Activated gamma-delta T cell (primary cell): Measurements from ENCODE around the gene HINFP.
"Not testable (repeated sequence)": the region's sequence is repeated elsewhere in the genome, so short reads cannot be mapped to it uniquely, and the experiment has no call there.

Source experiments
- DNase-seq: peaks from one replicate; lab custom pipeline; 2025; lab: John Stamatoyannopoulos, UW

Gene HINFP

DNA sequence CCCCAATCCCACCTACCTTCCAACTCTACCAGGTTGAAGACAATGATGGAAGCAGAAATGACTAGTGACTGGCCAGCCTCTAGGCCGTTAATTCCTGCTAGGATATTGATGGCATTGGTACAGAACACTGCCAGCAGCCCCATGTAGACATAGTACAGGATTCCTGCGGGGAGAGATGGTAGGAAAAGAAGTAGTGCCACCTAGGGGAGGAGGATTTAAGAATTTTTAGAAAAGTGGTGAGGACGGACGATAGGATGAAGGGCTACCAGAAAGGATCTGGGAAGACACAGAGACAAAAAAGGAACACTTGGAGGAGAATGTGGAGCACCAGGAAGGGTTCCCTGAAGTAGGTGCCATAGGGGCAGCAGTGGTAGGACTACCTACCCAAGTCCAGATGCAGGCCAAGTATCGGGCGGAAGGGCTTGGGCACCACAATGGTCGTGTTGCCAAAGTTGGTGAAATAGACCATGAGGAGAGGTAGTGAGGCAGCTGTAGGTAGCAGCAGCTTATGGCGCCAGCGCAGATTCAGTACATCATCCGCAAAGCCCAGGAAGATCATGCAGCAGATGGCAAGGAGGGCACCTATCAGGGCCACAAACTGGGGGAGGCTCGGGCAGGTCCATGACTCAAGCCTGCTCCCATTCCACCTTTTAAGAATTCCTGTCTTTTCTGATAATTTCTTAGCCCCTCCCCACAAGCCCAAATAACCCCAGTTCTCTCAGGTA, 21.0 kb upstream of the HINFP start:
- no peak for DNase-seq

DNA sequence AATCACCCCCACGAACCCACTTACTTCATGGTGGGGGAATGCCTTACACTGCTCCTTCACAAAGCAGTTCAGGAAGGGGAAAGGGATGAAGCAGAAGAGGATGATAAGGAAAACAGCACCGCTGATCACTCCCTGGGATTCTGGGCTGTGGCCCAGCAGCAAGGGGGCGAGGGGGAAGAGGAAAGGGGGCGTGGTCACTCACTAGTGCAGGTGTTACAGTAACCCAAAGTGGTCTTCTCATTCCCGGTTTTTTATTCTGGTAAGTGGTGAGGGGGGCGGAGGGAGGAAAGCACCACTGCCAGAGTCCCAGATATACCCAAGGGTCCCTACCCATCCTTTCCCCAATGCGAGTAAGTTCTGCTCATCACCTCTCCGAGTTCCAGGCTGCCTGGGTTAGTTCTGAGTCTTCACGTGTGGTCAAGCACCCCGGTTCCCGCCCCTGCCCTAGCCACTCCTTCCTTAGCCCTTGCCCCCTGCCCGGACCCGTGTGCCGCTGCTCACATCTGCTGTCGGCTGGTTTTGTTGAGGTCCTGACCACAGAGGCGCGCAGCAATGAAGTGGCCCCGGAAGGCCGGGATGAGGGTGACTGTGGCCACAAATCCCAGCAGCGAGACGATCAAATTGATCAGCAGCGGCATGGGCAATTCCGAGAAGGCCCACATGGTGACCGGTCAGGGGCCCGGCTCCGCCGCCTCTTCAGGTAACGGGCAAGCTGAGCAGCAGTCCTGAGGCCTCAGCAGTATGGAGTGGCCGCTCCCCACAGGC, 20.2 kb upstream of the HINFP start:
- DNase-seq, result no peak

DNA sequence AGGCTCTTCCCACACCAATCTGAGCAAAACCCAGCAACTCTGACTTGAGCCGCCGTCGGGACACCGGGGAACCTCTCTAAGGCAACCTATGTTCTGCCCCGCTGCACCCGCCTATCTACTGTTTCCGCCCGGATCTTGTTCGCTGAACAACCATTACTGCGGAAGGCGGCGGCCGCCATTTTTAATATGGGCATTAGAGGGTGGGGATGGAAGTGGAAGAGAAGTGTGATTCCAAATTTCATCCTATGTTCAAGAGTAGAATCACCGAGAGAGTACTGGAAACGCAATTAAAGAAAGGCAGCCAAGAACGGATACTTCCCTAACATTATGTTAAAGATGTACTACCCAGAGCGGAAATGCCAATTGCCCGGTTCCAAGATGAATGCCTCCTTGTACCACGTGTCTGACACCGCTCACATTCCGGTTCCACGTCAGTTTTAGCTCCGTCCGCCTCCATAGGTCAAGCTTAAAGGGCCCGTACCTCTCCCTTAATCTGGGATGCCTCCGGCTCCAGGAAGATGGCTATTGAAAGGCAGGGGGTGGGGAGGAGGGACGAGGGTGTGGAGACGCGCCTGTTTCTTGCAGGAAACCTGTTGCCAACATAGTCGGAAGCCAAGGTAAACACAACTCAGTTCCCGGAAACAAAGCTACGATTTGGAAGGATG, 19.5 kb upstream of the HINFP start, which contains the start of gene DPAGT1:
TSS of gene DPAGT1 (minus strand) at position 95 of the 665 bp plus-strand sequence. CDS start 198 bp downstream, outside the sequence.
- DNase-seq, result no peak

DNA sequence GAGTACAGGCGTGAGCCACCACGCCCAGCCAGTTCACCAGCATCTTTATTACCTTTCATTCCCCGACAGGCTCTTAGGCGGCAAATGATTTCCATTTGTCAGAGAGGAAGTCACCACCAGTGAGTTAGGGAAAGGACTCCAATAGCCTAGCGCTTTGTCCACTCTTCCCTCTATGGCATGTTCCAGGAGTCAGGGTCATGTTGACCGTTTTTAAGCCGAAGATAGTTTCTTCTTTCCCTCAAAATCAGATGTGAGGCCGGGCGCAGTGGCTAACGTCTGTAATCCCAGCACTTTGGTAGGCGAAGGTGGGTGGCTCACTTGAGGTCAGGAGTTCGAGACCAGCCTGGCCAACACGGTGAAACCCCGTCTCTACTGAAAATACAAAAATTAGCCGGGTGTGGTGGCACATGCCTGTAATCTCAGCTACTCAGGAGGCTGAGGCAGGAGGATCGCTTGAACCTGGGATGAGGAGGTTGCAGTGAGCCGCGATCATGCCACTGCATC, 18.2 kb upstream of the HINFP start:
- DNase-seq, result not testable (repeated sequence)

DNA sequence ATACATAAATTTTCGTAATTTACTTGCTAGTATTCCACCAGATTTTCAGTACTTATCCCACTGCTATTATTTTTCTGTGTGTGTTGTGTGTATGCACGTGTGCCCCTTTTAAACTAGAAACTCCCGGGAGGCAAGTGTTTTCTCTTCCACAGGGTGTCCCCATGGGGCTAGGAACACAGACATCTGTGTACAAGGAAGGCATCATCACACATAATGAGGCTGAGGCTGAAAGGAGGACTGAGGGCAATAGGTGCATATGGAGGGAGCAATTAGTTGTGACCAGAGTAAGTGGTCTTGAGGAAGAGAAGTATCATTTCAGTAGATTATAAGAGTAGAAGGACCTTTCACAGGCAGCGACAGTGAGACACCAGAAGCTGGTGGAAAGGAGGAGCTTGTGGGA, 17.6 kb upstream of the HINFP start:
- DNase-seq, result no peak

DNA sequence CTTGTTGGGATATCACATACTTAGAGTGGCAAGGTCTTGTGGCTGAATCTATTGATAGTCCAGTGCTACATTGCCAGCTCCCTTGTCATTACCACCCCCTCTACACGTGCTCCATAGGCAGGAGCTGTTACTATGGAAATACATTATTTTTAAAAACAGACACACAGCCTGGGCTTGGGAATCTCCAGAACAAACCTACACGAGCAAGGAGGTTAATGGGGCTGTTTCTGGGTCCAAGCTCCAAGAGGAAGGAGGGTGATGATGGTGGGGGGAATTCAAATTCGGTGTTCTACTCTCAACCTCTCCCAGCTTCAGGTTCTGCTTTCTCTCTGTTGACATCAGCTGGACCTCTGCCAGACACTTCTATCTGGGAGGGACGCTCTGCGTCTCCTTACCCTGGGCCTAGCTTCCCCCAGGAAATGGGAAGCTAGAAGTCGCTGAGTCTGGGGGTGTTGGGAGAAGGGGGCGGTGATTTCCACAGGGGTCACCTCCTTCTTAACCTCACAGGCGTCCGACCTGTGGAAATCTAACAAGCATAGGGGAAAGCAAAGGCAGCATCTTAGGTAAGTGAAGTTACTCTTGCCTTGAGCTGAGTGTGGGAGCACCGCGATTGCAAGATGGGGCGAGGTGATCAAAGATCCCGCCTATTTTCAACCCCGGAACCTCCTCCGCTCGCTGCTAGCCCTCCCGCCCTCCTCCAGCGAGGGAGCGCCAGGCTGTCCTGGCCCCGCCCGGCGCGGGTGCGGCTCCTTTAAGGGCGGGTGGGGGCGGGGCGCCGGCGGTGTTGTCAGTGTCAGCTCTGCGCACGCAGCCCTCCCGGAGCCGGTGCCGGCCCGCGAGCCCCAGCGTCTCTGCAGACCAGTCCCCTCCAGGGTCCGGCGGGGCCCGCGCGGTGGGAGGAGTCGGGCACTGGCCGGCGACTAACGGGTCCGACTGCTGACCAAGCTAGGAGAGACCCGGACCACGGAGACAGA, 14.5 kb upstream of the HINFP start, which contains the start of gene C2CD2L:
TSS of gene C2CD2L (plus strand) at position 781 of the 974 bp plus-strand sequence. CDS start 398 bp downstream, outside the sequence.
- DNase-seq, result peak; percentile 82

DNA sequence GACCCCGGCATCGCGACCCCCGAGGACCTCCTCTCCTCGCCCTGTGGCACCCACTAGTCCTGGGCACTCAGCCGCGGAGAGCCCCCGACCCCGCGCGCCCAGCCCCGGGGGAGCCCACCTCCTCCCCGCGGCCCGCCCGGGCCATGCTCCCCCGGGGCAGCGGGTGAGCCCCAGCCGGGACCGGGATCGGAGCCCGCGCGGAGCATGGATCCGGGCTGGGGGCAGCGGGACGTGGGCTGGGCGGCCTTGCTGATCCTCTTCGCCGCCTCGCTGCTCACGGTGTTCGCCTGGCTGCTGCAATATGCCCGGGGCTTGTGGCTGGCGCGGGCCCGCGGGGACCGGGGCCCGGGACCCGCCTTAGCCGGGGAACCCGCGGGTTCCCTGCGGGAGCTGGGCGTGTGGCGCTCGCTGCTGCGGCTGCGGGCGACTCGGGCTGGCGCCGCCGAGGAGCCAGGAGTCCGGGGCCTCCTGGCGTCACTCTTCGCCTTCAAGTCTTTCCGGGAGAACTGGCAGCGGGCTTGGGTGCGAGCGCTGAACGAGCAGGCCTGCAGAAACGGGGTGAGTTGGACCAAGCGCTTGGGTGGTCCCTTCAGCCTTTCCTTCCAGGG, 13.7 kb upstream of the HINFP start:
- DNase-seq, result no peak

DNA sequence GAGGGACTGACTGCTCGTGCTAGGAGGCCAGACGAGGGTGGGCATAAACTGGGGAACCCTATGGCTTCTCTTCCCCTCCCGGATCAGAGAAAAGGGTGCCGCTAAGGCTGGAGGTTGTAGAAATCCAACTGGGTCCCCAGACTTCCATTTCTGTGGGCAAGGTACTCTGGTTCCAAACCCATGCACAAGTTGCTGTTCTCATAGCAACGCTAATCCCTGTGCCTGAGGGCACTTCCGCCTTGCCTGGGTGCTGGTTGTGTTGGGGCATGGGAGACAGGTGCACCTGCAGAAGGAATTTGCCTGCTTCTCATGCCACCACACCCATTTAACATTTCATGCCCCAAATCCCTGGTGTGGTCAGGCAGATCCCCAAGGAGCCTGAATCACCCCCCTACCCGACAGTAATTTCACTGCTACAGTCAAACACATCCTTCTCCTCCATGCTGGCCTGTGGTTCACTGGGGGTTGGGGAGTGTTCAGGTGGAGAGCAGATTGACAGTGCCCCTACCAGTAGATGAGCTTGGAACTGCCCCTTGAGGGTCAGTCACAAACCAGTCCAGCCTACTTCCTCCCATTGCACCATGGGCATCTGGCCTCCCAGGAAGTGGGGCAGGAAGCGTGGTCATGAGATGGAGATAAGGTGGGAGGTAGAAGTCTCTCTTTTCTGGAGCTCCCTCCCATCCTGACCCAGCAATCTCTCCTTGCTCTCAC, 13.1 kb upstream of the HINFP start:
- DNase-seq, result no peak

DNA sequence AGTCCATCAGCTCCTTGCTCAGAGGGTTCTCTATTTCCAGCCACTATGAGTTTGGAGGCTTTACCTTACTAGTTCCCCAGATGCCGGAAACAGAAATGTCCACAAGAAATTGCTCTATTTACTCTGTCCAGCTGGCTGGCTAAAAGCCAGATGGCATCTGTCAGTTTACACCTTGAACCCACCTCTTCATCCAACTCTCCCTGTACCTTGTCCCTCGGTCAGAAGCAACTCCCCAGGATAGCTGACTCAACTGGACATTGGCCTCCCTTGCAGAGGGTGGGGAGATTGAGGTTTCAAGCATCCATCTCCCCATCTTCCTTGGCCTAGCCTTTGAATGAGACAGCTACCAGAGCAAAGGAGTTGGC, 12.5 kb upstream of the HINFP start:
- no peak for DNase-seq

DNA sequence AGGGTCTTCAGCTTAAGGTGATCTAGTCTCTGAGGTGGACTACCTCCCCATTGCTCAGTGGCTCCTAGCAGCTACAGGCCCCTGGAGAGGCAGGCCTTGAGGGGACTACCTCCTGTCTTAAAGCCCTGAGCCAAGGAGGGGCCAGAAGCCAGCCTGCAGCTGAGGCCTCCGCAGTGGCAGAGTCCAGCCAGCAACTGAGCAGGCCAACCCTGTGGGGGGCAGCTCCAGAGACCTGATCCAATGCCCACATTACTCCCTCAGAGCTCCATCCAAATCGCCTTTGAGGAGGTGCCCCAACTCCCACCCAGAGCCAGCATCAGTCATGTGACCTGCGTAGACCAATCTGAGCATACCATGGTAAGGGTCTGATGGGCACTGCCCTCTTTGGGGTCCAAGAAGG, 11.5 kb upstream of the HINFP start:
- no peak for DNase-seq

DNA sequence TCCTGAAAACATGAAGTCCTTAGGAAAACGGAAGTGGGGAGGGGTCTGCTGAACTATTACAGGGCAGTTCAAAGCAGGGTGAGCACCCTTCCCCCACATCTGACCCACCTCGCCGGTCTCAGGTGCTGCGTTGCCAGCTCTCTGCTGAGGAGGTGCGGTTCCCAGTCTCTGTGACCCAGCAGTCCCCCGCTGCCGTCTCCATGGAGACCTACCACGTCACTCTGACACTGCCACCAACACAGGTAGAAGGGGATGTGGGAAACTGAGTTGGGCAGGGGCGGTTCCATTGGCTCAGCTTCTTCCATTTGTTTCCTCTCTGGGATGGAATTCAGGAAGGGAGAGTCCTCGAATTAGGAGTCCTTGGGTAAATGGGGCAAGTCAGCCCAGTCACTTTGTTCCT, 10.9 kb upstream of the HINFP start:
- DNase-seq, result no peak

DNA sequence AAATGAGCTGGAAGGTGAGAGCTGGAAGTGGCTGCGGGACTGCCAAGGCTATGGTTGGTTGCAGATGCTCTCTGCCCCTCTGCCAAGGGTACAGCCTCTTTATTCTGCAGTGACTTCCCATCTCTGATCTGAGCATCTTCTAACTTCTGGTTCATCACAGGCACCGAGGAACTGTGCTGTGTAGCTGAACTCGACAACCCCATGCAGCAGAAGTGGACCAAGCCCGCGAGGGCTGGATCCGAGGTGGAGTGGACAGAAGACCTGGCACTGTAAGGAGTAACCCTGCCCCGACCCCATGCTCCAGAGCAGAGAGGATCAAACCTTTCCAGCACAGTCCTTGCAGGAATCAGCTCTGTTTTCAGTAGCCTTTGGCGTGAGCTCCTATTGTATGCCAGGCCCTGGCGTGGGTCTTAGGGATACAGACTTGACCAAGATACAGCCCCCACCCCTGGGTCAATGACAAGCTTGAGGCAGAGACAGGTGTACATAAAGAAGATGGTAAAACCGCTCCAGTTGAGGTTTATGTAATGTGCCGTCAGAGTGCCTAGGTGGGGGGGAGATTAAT, 9.9 kb upstream of the HINFP start:
- DNase-seq, result no peak

DNA sequence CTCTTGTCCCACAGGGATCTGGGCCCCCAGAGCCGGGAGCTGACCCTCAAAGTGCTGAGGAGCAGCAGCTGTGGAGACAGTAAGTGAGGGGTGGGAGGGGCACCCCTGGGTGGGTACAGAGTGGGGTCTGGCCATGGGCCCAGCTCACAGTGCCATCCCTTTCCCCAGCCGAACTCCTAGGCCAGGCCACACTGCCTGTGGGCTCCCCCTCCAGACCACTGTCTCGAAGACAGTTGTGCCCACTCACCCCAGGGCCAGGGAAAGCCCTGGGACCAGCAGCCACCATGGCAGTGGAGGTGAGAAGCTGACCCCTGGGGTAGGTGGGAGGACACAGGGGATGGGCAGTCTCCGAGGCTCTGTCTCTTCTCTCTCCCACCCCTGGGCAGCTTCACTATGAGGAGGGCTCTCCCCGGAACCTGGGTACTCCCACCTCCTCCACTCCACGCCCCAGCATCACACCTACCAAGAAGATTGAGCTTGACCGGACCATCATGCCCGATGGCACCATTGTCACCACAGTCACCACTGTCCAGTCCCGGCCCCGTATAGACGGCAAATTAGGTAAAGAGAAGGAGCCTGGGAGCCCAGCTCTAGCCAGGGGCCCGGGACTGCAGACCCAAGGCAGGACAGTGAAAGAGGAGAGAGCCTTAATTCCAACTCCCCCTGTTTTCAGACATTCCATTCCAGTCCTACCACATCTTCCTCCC, 8.9 kb upstream of the HINFP start:
- DNase-seq, result no peak

DNA sequence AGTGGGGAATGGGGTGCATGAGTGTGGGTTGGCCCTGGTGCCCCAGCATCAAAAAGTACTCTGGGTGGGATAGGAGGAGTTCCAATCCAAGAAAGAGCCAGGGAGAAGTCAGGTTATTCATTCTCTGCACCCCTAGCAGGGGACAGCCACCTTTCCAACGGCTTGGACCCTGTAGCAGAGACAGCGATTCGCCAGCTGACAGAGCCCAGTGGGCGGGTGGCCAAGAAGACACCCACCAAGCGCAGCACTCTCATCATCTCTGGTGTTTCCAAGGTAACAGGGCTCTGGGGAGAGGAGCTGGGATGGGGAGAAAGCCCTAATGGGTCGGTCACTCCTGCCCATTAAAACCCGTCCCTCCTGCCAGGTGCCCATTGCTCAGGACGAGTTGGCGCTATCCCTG, 7.7 kb upstream of the HINFP start:
- DNase-seq, result no peak

DNA sequence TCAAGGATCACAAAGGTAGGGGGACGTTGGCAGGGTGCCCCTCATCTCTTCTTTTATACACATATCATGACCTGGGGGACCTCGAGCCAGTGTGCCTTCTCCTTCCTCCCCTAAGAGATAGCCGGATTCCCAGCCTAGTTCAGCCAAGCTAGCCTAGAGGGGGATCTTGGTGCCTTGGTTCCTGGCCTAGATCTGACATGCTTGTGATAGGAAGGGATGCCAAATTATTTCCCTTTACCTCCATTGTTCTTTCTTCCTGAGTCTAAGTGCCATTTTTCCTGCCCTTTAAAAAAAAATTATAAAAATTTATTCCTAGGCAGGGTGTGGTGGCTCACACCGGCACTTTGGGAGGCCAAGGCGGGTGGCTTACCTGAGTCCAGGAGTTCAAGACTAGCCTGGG, 7.0 kb upstream of the HINFP start:
- no peak for DNase-seq

DNA sequence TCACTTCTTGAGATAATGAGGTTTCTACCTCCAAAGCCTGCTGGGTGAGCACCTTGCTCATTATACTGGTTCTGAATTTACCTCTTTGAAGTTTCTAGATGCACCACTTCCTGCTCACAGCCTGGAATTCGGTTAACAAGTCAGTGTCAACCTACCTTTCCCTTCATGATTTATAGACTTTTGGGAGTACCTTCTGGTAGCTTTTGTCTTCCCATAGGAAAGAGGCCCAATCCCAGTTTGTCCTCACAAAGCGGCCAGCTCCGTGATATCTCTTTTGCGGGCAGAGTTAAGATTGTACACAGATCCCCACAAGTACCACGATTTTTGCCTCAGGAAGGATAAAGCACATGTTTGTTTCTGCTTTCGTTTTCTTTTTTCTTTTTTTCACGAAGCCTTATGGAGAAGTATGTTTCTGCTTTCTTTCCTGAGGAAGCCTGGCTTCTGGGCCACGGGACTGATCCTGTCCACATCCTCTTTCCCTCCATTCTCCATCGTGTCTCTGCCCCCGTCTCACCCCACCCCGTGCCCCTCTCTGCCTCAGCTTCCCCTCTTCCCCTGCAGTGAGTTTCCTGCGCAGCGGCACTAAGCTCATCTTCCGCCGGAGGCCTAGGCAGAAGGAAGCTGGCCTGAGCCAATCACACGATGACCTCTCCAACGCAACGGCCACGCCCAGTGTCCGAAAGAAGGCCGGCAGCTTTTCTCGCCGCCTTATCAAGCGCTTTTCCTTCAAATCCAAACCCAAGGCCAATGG, 5.7 kb upstream of the HINFP start:
- no peak for DNase-seq

DNA sequence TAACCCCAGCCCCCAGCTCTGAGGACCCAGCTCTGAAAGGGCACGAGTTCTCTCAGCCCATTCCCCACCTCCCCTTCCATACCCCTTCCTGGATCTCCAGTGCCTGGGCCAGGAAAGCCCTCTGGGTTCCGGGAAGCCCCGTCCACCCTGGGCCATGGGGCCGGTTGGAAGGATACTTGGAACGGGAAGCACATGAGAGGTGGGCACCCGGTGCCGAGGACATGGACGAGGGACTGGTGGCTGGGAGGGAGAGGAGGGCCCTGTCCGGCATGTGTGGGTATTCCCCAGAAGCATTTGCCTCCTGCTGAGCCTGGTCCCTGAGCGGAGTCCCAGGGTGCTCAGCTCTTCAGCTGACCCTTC, 5.2 kb upstream of the HINFP start:
- no peak for DNase-seq

DNA sequence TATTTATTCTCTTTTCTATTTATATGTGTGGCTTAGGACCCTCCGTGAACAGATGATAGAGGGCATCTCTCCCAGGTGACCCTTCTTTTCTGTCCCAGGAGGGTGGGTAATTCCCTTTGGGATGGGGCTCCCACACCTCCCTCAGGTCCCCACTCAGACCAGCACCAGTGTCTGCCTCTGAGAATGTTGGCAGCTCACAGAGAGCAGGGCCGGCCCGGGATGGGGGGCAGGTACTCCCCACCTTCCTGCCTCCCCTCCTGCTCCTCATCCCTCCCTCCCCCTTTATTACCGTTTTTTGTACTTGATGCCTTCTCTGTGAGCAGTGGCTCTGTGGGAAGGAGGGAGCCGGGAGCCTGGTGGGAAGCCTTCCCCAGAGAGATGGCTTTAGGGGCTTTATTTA, 4.8 kb upstream of the HINFP start:
- no peak for DNase-seq
